ENCODE results near the gene MPC2.
"Not testable (repeated sequence)": the region's sequence is repeated elsewhere in the genome, so short reads cannot be mapped to it uniquely, and the experiment has no call there.

The MPC2 gene

DNA sequence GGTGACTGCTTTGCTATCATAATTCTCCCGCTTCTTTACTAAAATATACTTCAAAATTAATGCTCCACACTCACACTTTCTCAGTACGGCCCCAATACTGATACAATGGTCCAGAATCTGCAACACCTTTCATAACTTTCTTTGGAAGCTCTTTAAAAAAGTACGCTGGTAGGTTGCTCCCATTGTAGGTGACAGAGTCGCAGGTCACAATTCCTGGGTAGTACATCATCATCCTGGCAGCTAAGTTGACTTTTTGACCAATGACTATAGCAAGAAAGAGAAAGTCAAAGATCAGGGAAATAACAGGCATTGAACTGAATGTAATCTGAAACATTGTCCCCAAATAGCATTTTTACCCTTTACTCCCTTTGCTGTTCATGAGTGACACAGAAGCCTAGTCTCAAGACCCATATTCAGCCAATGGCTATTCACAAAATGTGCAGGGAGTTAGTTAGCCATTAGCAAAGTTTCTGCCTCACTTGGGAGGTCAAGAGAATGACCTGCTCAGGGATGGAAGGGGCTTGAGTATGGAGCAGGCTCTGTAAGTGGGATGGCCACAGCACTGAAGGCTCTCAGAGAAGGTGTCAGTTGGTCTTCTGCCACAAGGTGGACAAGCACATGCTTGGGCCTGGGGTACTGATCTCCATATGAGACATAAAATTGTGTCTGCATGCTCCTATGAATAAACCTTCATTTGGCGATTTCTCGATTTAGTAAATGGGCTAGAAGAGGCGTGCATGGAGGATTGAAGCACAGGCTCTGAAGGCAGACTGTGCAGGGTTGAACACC lies 58.3 kb downstream of the MPC2 start:
- no peak for TF ChIP-seq ZNF274 (IDR thresholded peaks at IDR 0.05; ENCODE audit: low read depth, low read length)
- TF ChIP-seq YY1 (IDR thresholded peaks at IDR 0.05; ENCODE audit: insufficient read depth, insufficient read length): no peak
- TF ChIP-seq SUZ12 (IDR thresholded peaks at IDR 0.05; ENCODE audit: extremely low read depth, insufficient read depth, insufficient read length): no peak
- Histone ChIP-seq H3K9me3 (ENCODE audit: insufficient read depth, low read length) (no peaks in the 10 kb centered on the region), H3K27me3 (ENCODE audit: insufficient read depth, insufficient read length) (no peaks in the 10 kb centered on the region), H3K9ac (ENCODE audit: insufficient read length, low read depth) (no peak overlapping the region), H3K4me3 (ENCODE audit: insufficient read length, low read depth) (no peak overlapping the region), H3K4me1 (ENCODE audit: insufficient read depth, insufficient read length) (no peaks in the 10 kb centered on the region), H3K36me3 (ENCODE audit: insufficient read depth, insufficient read length, low read length) (no peaks in the 10 kb centered on the region)
- DNase-seq (ENCODE audit: low read depth, low spot score): no peak

DNA sequence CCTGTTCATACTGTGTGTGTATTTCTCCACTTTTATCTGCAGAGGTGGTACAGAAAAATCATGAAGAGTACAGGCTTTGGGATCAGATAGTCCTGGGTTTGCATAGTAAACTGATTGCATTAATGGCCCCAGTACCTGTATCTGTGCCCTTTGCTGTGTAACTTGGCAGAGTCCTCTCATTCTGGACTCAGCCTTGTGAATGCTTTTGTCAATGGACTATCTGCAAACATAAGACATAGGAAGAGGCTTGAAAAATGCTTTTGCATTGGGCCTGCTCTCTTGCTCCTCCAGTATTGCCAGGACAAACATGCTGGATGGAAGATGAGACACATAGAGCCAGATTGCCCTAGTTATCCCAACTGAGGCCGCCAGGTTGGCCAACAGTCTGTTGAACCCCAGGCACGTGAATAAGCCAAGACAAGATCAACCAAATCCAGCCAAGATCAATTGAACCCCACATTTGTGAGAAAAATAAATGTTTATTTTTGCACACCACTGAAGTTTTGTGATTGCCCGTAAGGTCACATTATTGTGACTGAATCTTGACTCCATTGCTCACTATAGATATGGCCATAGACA lies 60.2 kb downstream of the MPC2 start:
- no peak overlapping the region for H3K4me3 ChIP-seq (ENCODE audit: insufficient read length, low read depth)
- no peaks in the 10 kb centered on the region for H3K27me3 ChIP-seq (ENCODE audit: insufficient read depth, insufficient read length)
- TF ChIP-seq YY1 (IDR thresholded peaks at IDR 0.05; ENCODE audit: insufficient read depth, insufficient read length) (no peak), SUZ12 (IDR thresholded peaks at IDR 0.05; ENCODE audit: extremely low read depth, insufficient read depth, insufficient read length) (no peak), ZNF274 (IDR thresholded peaks at IDR 0.05; ENCODE audit: low read depth, low read length) (no peak)
- H3K36me3 ChIP-seq (ENCODE audit: insufficient read depth, insufficient read length, low read length): no peaks in the 10 kb centered on the region
- no peak overlapping the region for H3K9ac ChIP-seq (ENCODE audit: insufficient read length, low read depth)
- DNase-seq (ENCODE audit: low read depth, low spot score): no peak
- no peaks in the 10 kb centered on the region for H3K4me1 ChIP-seq (ENCODE audit: insufficient read depth, insufficient read length)
- no peaks in the 10 kb centered on the region for H3K9me3 ChIP-seq (ENCODE audit: insufficient read depth, low read length)

DNA sequence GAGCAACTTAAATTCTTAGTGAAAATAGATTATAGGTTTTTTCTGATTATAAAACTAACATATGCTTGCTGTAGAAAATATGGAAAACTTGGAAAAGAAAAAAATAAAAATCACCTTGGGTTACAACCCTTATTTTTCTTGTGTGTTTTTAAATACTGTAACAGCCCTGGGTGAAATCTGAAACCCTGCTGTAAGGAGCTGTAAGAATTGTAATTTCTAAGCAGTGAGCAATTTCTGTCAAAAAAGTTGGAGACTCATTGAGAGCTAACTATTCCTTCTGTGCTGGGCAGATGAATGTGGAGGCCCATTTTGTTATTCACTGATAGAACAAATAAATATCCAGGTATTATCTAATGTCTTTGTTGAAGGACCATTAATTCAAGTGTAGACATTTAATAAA lies 65.5 kb downstream of the MPC2 start:
- H3K27me3 ChIP-seq (ENCODE audit: insufficient read depth, insufficient read length): no peaks in the 10 kb centered on the region
- H3K9ac ChIP-seq (ENCODE audit: insufficient read length, low read depth): no peak overlapping the region
- no peak for DNase-seq (ENCODE audit: low read depth, low spot score)
- no peaks in the 10 kb centered on the region for H3K36me3 ChIP-seq (ENCODE audit: insufficient read depth, insufficient read length, low read length)
- TF ChIP-seq ZNF274 (IDR thresholded peaks at IDR 0.05; ENCODE audit: low read depth, low read length): no peak
- no peak for TF ChIP-seq SUZ12 (IDR thresholded peaks at IDR 0.05; ENCODE audit: extremely low read depth, insufficient read depth, insufficient read length)
- no peak for TF ChIP-seq YY1 (IDR thresholded peaks at IDR 0.05; ENCODE audit: insufficient read depth, insufficient read length)
- peaks cover 2% of the 10 kb centered on the region for H3K4me1 ChIP-seq (ENCODE audit: insufficient read depth, insufficient read length)
- H3K9me3 ChIP-seq (ENCODE audit: insufficient read depth, low read length): no peaks in the 10 kb centered on the region
- H3K4me3 ChIP-seq (ENCODE audit: insufficient read length, low read depth): no peak overlapping the region

GRCh38 chr1:167869157-167870001 lies 67.5 kb downstream of the MPC2 start:
- H3K27me3 ChIP-seq (ENCODE audit: insufficient read depth, insufficient read length); H3K4me1 ChIP-seq (ENCODE audit: insufficient read depth, insufficient read length); H3K4me3 ChIP-seq (ENCODE audit: insufficient read length, low read depth); H3K36me3 ChIP-seq (ENCODE audit: insufficient read depth, insufficient read length, low read length); DNase-seq (ENCODE audit: low read depth, low spot score); H3K9ac ChIP-seq (ENCODE audit: insufficient read length, low read depth); H3K9me3 ChIP-seq (ENCODE audit: insufficient read depth, low read length): not testable (repeated sequence)

DNA sequence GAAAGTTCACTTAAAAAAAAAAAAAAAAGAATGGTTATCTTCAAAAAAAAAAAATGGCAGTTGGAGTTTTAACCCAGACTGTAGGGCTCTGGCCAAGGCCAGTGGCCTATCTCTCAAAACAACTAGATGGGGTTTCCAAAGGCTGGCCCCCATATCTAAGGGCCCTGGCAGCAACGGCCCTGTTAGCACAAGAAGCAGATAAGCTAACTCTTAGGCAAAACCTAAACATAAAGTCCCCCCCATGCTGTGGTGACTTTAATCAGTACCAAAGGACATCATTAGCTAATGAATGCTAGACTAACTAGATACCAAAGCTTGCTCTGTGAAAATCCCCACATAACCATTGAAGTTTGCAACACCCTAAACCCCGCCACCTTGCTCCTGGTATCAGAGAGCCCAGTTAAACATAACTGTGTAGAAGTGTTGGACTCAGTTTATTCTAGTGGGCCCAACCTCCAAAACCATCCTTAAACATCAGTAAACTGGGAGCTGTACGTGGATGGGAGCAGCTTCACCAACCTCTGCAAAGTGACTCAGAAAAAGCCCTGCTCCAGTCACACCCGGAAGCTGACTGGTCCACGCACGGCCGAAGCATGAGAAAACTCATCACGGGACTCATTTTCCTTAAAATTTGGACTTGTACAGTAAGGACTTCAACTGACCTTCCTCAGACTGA lies 70.0 kb downstream of the MPC2 start:
- not testable (repeated sequence) for H3K4me3 ChIP-seq (ENCODE audit: insufficient read length, low read depth); DNase-seq (ENCODE audit: low read depth, low spot score); H3K9ac ChIP-seq (ENCODE audit: insufficient read length, low read depth); H3K4me1 ChIP-seq (ENCODE audit: insufficient read depth, insufficient read length); H3K36me3 ChIP-seq (ENCODE audit: insufficient read depth, insufficient read length, low read length); H3K9me3 ChIP-seq (ENCODE audit: insufficient read depth, low read length)
- peaks cover 11% of the 10 kb centered on the region for H3K27me3 ChIP-seq (ENCODE audit: insufficient read depth, insufficient read length)
